ENCODE measurements around the gene VAV1. TPM values are rescaled to one million over a fixed set of nuclear protein-coding genes. Genes with fewer than 3 reads are reported as not detected.

VAV1 gene
- polyA plus RNA-seq (2013, experiment 1 of 2): 0.77 TPM
- polyA plus RNA-seq (2013, experiment 2 of 2): 0.61 TPM

- WGBS, 2 experiments (ENCODE audit: insufficient coverage in 2 of 2): 93 to 97% methylated on average over 7 to 16 of the region's 25 CpGs
- Histone ChIP-seq H3K4me3 (ENCODE audit: extremely low read depth, insufficient read depth, low read length, poor library complexity, severe bottlenecking) (no peak within 1 kb of the TSS), H3K4me1 (ENCODE audit: control insufficient read depth, insufficient read depth, low read length, poor library complexity, severe bottlenecking) (no peaks in the 10 kb centered on the region), H3K9me3 (ENCODE audit: control insufficient read depth, low read length) (peaks cover 3% of the 10 kb centered on the region), H3K27ac (ENCODE audit: low read depth, low read length, severe bottlenecking) (no peak within 1 kb of the TSS), H3K36me3 (ENCODE audit: control insufficient read depth, insufficient read depth, low read length) (no peaks in the 10 kb centered on the region)
Observed at GRCh38 chr19:6772028-6772865, at the start of gene VAV1. TSS of gene VAV1 (plus strand) at chr19:6772708. CDS start at chr19:6772808, 100 bp downstream.

GRCh38 chr19:6723108-6723618 lies 49.3 kb upstream of the VAV1 start:
- no peak overlapping the region for H3K4me3 ChIP-seq (ENCODE audit: extremely low read depth, insufficient read depth, low read length, poor library complexity, severe bottlenecking)
- no peak overlapping the region for H3K27ac ChIP-seq (ENCODE audit: low read depth, low read length, severe bottlenecking)

GRCh38 chr19:6723738-6724137 lies 48.8 kb upstream of the VAV1 start:
- Histone ChIP-seq H3K4me1 (ENCODE audit: control insufficient read depth, insufficient read depth, low read length, poor library complexity, severe bottlenecking) (peaks cover 5% of the 10 kb centered on the region), H3K36me3 (ENCODE audit: control insufficient read depth, insufficient read depth, low read length) (no peaks in the 10 kb centered on the region), H3K9me3 (ENCODE audit: control insufficient read depth, low read length) (no peaks in the 10 kb centered on the region), H3K27ac (ENCODE audit: low read depth, low read length, severe bottlenecking) (no peak overlapping the region), H3K4me3 (ENCODE audit: extremely low read depth, insufficient read depth, low read length, poor library complexity, severe bottlenecking) (no peak overlapping the region)
- WGBS, 2 experiments (ENCODE audit: insufficient coverage in 2 of 2): 89 to 94% methylated on average over 3 to 5 of the region's 5 CpGs

More at GRCh38 chr19:6723108-6723618, 49.3 kb upstream of the VAV1 start:
- peaks cover 5% of the 10 kb centered on the region for H3K4me1 ChIP-seq (ENCODE audit: control insufficient read depth, insufficient read depth, low read length, poor library complexity, severe bottlenecking)
- H3K36me3 ChIP-seq (ENCODE audit: control insufficient read depth, insufficient read depth, low read length): no peaks in the 10 kb centered on the region
- peaks cover 3% of the 10 kb centered on the region for H3K9me3 ChIP-seq (ENCODE audit: control insufficient read depth, low read length)
- WGBS, 2 experiments (ENCODE audit: insufficient coverage in 2 of 2): 61 to 64% methylated on average over 8 to 11 of the region's 13 CpGs

GRCh38 chr19:6724631-6725492 lies 47.6 kb upstream of the VAV1 start:
- Histone ChIP-seq H3K4me3 (ENCODE audit: extremely low read depth, insufficient read depth, low read length, poor library complexity, severe bottlenecking) (no peak overlapping the region), H3K27ac (ENCODE audit: low read depth, low read length, severe bottlenecking) (no peak overlapping the region), H3K9me3 (ENCODE audit: control insufficient read depth, low read length) (no peaks in the 10 kb centered on the region), H3K4me1 (ENCODE audit: control insufficient read depth, insufficient read depth, low read length, poor library complexity, severe bottlenecking) (peaks cover 5% of the 10 kb centered on the region), H3K36me3 (ENCODE audit: control insufficient read depth, insufficient read depth, low read length) (no peaks in the 10 kb centered on the region)
- WGBS, 2 experiments (ENCODE audit: insufficient coverage in 2 of 2): 83 to 85% methylated on average over 14 of the region's 15 CpGs

- no peaks in the 10 kb centered on the region for H3K36me3 ChIP-seq (ENCODE audit: control insufficient read depth, insufficient read depth, low read length)
- no peaks in the 10 kb centered on the region for H3K9me3 ChIP-seq (ENCODE audit: control insufficient read depth, low read length)
- WGBS, 2 experiments (ENCODE audit: insufficient coverage in 2 of 2): 88 to 93% methylated on average over 15 to 16 of the region's 16 CpGs
- no peak overlapping the region for H3K27ac ChIP-seq (ENCODE audit: low read depth, low read length, severe bottlenecking)
- H3K4me3 ChIP-seq (ENCODE audit: extremely low read depth, insufficient read depth, low read length, poor library complexity, severe bottlenecking): no peak overlapping the region
- peaks cover 4% of the 10 kb centered on the region for H3K4me1 ChIP-seq (ENCODE audit: control insufficient read depth, insufficient read depth, low read length, poor library complexity, severe bottlenecking)
Observed at GRCh38 chr19:6725513-6726231, 46.8 kb upstream of the VAV1 start.

- peaks cover 16% of the 10 kb centered on the region for H3K36me3 ChIP-seq (ENCODE audit: control insufficient read depth, insufficient read depth, low read length)
- 79 to 84% methylated on average over 6 to 8 of the region's 8 CpGs for WGBS, 2 experiments (ENCODE audit: insufficient coverage in 2 of 2)
- H3K4me1 ChIP-seq (ENCODE audit: control insufficient read depth, insufficient read depth, low read length, poor library complexity, severe bottlenecking): no peaks in the 10 kb centered on the region
- no peak overlapping the region for H3K4me3 ChIP-seq (ENCODE audit: extremely low read depth, insufficient read depth, low read length, poor library complexity, severe bottlenecking)
- H3K27ac ChIP-seq (ENCODE audit: low read depth, low read length, severe bottlenecking): no peak overlapping the region
- no peaks in the 10 kb centered on the region for H3K9me3 ChIP-seq (ENCODE audit: control insufficient read depth, low read length)
Observed at GRCh38 chr19:6728346-6728745, 44.2 kb upstream of the VAV1 start.

GRCh38 chr19:6729573-6730152 lies 42.8 kb upstream of the VAV1 start:
- no peaks in the 10 kb centered on the region for H3K4me1 ChIP-seq (ENCODE audit: control insufficient read depth, insufficient read depth, low read length, poor library complexity, severe bottlenecking)
- no peak overlapping the region for H3K27ac ChIP-seq (ENCODE audit: low read depth, low read length, severe bottlenecking)
- H3K36me3 ChIP-seq (ENCODE audit: control insufficient read depth, insufficient read depth, low read length): peaks cover 22% of the 10 kb centered on the region
- H3K4me3 ChIP-seq (ENCODE audit: extremely low read depth, insufficient read depth, low read length, poor library complexity, severe bottlenecking): no peak overlapping the region
- no peaks in the 10 kb centered on the region for H3K9me3 ChIP-seq (ENCODE audit: control insufficient read depth, low read length)
- WGBS, 2 experiments (ENCODE audit: insufficient coverage in 2 of 2): 94 to 95% methylated on average over 11 to 14 of the region's 23 CpGs

- Histone ChIP-seq H3K9me3 (ENCODE audit: control insufficient read depth, low read length) (no peaks in the 10 kb centered on the region), H3K27ac (ENCODE audit: low read depth, low read length, severe bottlenecking) (no peak overlapping the region), H3K36me3 (ENCODE audit: control insufficient read depth, insufficient read depth, low read length) (peaks cover 22% of the 10 kb centered on the region), H3K4me1 (ENCODE audit: control insufficient read depth, insufficient read depth, low read length, poor library complexity, severe bottlenecking) (peaks cover 3% of the 10 kb centered on the region), H3K4me3 (ENCODE audit: extremely low read depth, insufficient read depth, low read length, poor library complexity, severe bottlenecking) (no peak overlapping the region)
- WGBS, 2 experiments (ENCODE audit: insufficient coverage in 2 of 2): 92 to 100% methylated on average over 1 to 7 of the region's 27 CpGs
Observed at GRCh38 chr19:6730153-6730804, 42.2 kb upstream of the VAV1 start.

- no peak overlapping the region for H3K27ac ChIP-seq (ENCODE audit: low read depth, low read length, severe bottlenecking)
- 91 to 93% methylated on average over 18 to 28 of the region's 30 CpGs for WGBS, 2 experiments (ENCODE audit: insufficient coverage in 2 of 2)
- H3K9me3 ChIP-seq (ENCODE audit: control insufficient read depth, low read length): no peaks in the 10 kb centered on the region
- no peak overlapping the region for H3K4me3 ChIP-seq (ENCODE audit: extremely low read depth, insufficient read depth, low read length, poor library complexity, severe bottlenecking)
- peaks cover 22% of the 10 kb centered on the region for H3K36me3 ChIP-seq (ENCODE audit: control insufficient read depth, insufficient read depth, low read length)
- H3K4me1 ChIP-seq (ENCODE audit: control insufficient read depth, insufficient read depth, low read length, poor library complexity, severe bottlenecking): peaks cover 9% of the 10 kb centered on the region
Observed at GRCh38 chr19:6730941-6731670, 41.4 kb upstream of the VAV1 start.

Data from mesodermal cell (in vitro differentiated cells).